Neural cell (in vitro differentiated cells): ENCODE measurements around the gene OBSCN. TPM values are rescaled to one million over a fixed set of nuclear protein-coding genes. Genes with fewer than 3 reads are reported as not detected.

Source experiments
- H2AFZ ChIP-seq: fragments of 200-600, 300-800 bp; sonication (generic), shearing (Covaris generic); 2 replicates; pipeline ENCODE4 v1.6.0; 2014; ENCODE audit warnings: low read depth, mild to moderate bottlenecking, antibody characterized with exemption, low read length, moderate library complexity
- H3F3A ChIP-seq: fragments of 200-600 bp; shearing (Covaris generic); 2 replicates; pipeline ENCODE4 v1.6.1; 2016; ENCODE audit warnings: mild to moderate bottlenecking, moderate library complexity, mixed read lengths, antibody characterized with exemption, low read length; ENCODE audit not compliant: insufficient read depth, poor library complexity, severe bottlenecking
- H3K27ac ChIP-seq: fragments of 200-600, 300-800 bp; sonication (generic), shearing (Covaris generic); 2 replicates; pipeline ENCODE4 v1.5.1; 2014; ENCODE audit warnings: mild to moderate bottlenecking, low read length, moderate library complexity
- H3K27me3 ChIP-seq: fragments of 300-800, 200-600 bp; sonication (generic), shearing (Covaris generic); 2 replicates; pipeline ENCODE4 v1.6.0; 2014; ENCODE audit warnings: mild to moderate bottlenecking, low read depth, low read length, moderate library complexity; ENCODE audit not compliant: insufficient read depth
- H3K36me3 ChIP-seq: fragments of 300-800, 200-600 bp; sonication (generic), shearing (Covaris generic); 2 replicates; pipeline ENCODE4 v1.5.1; 2014; ENCODE audit warnings: mild to moderate bottlenecking, antibody characterized with exemption, low read length, moderate library complexity; ENCODE audit not compliant: insufficient read depth
- H3K4me2 ChIP-seq: fragments of 300-800, 200-600 bp; sonication (generic), shearing (Covaris generic); 2 replicates; pipeline ENCODE4 v1.6.0; 2014; ENCODE audit warnings: mild to moderate bottlenecking, low read length
- H3K4me3 ChIP-seq: fragments of 300-800, 200-600 bp; sonication (generic), shearing (Covaris generic); 2 replicates; pipeline ENCODE4 v1.5.1; 2014; ENCODE audit warnings: mild to moderate bottlenecking, low read length, moderate library complexity
- H3K79me2 ChIP-seq: fragments of 200-600 bp; shearing (Covaris generic); replicated peaks from 2 replicates; pipeline ENCODE4 v1.6.0; 2014; ENCODE audit warnings: mild to moderate bottlenecking, low read length, moderate library complexity; ENCODE audit not compliant: insufficient read depth
- H3K9ac ChIP-seq: fragments of 300-800, 200-600 bp; sonication (generic), shearing (Covaris generic); 2 replicates; pipeline ENCODE4 v1.6.1; 2016; ENCODE audit warnings: mild to moderate bottlenecking, low read length, mixed read lengths
- H3K9me2 ChIP-seq: fragments of 200-600 bp; shearing (Covaris generic); 2 replicates; pipeline ENCODE4 v1.6.1; 2016; ENCODE audit warnings: mild to moderate bottlenecking, low read length, mixed read lengths; ENCODE audit not compliant: insufficient read depth
- H3K9me3 ChIP-seq: fragments of 200-600, 300-800 bp; sonication (generic), shearing (Covaris generic); 2 replicates; pipeline ENCODE4 v1.6.1; 2016; ENCODE audit warnings: mild to moderate bottlenecking, mixed run types, low read length, moderate library complexity, mixed read lengths
- H4K20me1 ChIP-seq: fragments of 200-600 bp; shearing (Covaris generic); 2 replicates; pipeline ENCODE4 v1.6.1; 2016; ENCODE audit warnings: mild to moderate bottlenecking, mixed run types; ENCODE audit not compliant: insufficient read depth
- CTCF ChIP-seq: fragments of 450-650 bp; IDR thresholded peaks from 2 replicates; pipeline ENCODE4 v1.5.1; 2014; ENCODE audit warnings: antibody characterized with exemption, mild to moderate bottlenecking, moderate library complexity; ENCODE audit not compliant: poor library complexity, severe bottlenecking
- EP300 ChIP-seq: fragments of 450-650 bp; conservative IDR thresholded peaks from 2 replicates; pipeline ENCODE4 v1.6.1; 2014; ENCODE audit warnings: antibody characterized with exemption, mild to moderate bottlenecking, moderate library complexity; ENCODE audit not compliant: poor library complexity, severe bottlenecking
- EZH2 ChIP-seq: fragments of 200-600, 300-800 bp; shearing (Covaris generic), sonication (generic); IDR thresholded peaks from 2 replicates; pipeline ENCODE4 v1.6.1; 2014; ENCODE audit warnings: antibody characterized with exemption, low read length, borderline replicate concordance, mild to moderate bottlenecking; ENCODE audit not compliant: insufficient read depth, poor library complexity, severe bottlenecking
- MXI1 ChIP-seq: fragments of 450-650 bp; conservative IDR thresholded peaks from 2 replicates; pipeline ENCODE4 v1.6.1; 2014; ENCODE audit warnings: antibody characterized with exemption, mild to moderate bottlenecking; ENCODE audit not compliant: poor library complexity, severe bottlenecking
- POLR2AphosphoS5 ChIP-seq: IDR thresholded peaks from 2 replicates; pipeline ENCODE4 v1.6.1; 2012
- RAD21 ChIP-seq: fragments of 450-650 bp; conservative IDR thresholded peaks from 2 replicates; pipeline ENCODE4 v1.6.1; 2014; ENCODE audit warnings: antibody characterized with exemption, mild to moderate bottlenecking, moderate library complexity
- REST ChIP-seq: IDR thresholded peaks from 2 replicates; pipeline ENCODE4 v1.6.1; 2012; ENCODE audit warnings: borderline replicate concordance
- SMC3 ChIP-seq: fragments of 450-650 bp; conservative IDR thresholded peaks from 2 replicates; pipeline ENCODE4 v1.6.1; 2014; ENCODE audit warnings: antibody characterized with exemption, mild to moderate bottlenecking, moderate library complexity; ENCODE audit not compliant: poor library complexity
- TAF1 ChIP-seq: IDR thresholded peaks from 2 replicates; pipeline ENCODE4 v1.6.1; 2012; ENCODE audit warnings: low read depth
- polyA plus RNA-seq: library from polyadenylated mRNA; depleted of rRNA; stranded (reverse); fragments of >200 nt; gene quantifications from 2 replicates; pipeline ENCODE4 v1.2.3, GENCODE V29; 2014

The OBSCN gene
- polyA plus RNA-seq, 1 donor from 2014 or later = 7.2 TPM

GRCh38 chr1:228166170-228166936, 41.5 kb upstream of the OBSCN start:
- no peaks in the 10 kb centered on the region for H3K27me3 ChIP-seq
- H3K9ac ChIP-seq = peak overlapping the region; percentile 86
- TF ChIP-seq SMC3 (no peak), POLR2AphosphoS5 (peak; percentile 42)
- H3K4me3 ChIP-seq = peak overlapping the region; percentile 83
- no peaks in the 10 kb centered on the region for H3F3A ChIP-seq
- no peaks in the 10 kb centered on the region for H4K20me1 ChIP-seq
- H3K27ac ChIP-seq = peak overlapping the region; percentile 82
- no peaks in the 10 kb centered on the region for H3K36me3 ChIP-seq
- H3K79me2 ChIP-seq = peaks cover 11% of the 10 kb centered on the region
- peak overlapping the region; percentile 90 for H3K4me2 ChIP-seq
- peak overlapping the region; percentile 29 for H2AFZ ChIP-seq
- no peaks in the 10 kb centered on the region for H3K9me3 ChIP-seq
- H3K9me2 ChIP-seq = no peaks in the 10 kb centered on the region

- Histone ChIP-seq H3K27ac (no peak overlapping the region), H3F3A (no peaks in the 10 kb centered on the region), H3K27me3 (no peaks in the 10 kb centered on the region), H3K9ac (no peak overlapping the region), H2AFZ (no peak overlapping the region), H3K36me3 (no peaks in the 10 kb centered on the region), H3K9me2 (no peaks in the 10 kb centered on the region), H4K20me1 (no peaks in the 10 kb centered on the region), H3K9me3 (no peaks in the 10 kb centered on the region), H3K79me2 (peaks cover 11% of the 10 kb centered on the region), H3K4me2 (no peak overlapping the region), H3K4me3 (no peak overlapping the region)
- TF ChIP-seq CTCF (no peak), EZH2 (no peak), SMC3 (no peak), TAF1 (no peak), EP300 (no peak), REST (no peak), POLR2AphosphoS5 (no peak), MXI1 (no peak), RAD21 (no peak)
Observed at GRCh38 chr1:228168563-228169270, 39.1 kb upstream of the OBSCN start.
